H1 (cell line): ENCODE measurements around the gene AP2A2. TPM values are rescaled to one million over a fixed set of nuclear protein-coding genes. Genes with fewer than 3 reads are reported as not detected.
A peak's percentile ranks its signal among the peaks of the same experiment; 100 is the strongest.

ENCODE experiments used
- CTCF ChIA-PET: fragments of 300-600 bp; sonication (Branson Sonifier 250); formaldehyde crosslinking; loops from one replicate; lab custom pipeline; 2021; ENCODE audit not compliant: partially characterized antibody; lab: Charles Lee
- POLR2A ChIA-PET: fragments of 300-600 bp; sonication (Branson Sonifier 250); formaldehyde crosslinking; loops from one replicate; lab custom pipeline; 2021; ENCODE audit warnings: inconsistent platforms; ENCODE audit not compliant: partially characterized antibody; lab: Charles Lee
- DNase-seq, 2 experiments: peaks; one replicate each; pipeline versions ENCODE4 v3.0.0 to v3.0.0-alpha.2; 2010 to 2022; ENCODE audit warnings: low spot score in 2 of 2, low read depth in 1 of 2, mixed read lengths in 1 of 2
- FAIRE-seq: peaks from 2 replicates; lab custom pipeline; 2011; peaks lifted over from hg19 to GRCh38; lab: Jason Lieb, UNC
- H2AFZ ChIP-seq: 2 replicates; pipeline ENCODE4 v1.8.1; 2012; ENCODE audit warnings: low read length, inconsistent platforms
- H2AK5ac ChIP-seq: 2 replicates; pipeline ENCODE4 v1.6.1; 2013; ENCODE audit warnings: low read depth, low read length
- H2BK120ac ChIP-seq: replicated peaks from 2 replicates; pipeline ENCODE3; 2013; ENCODE audit warnings: low read depth, low read length, inconsistent platforms
- H2BK12ac ChIP-seq: 2 replicates; pipeline ENCODE4 v1.6.1; 2013; ENCODE audit warnings: low read depth, low read length
- H2BK15ac ChIP-seq: 2 replicates; pipeline ENCODE4 v1.6.1; 2013; ENCODE audit warnings: low read length
- H2BK20ac ChIP-seq: 2 replicates; pipeline ENCODE4 v1.6.1; 2013; ENCODE audit warnings: low read length
- H2BK5ac ChIP-seq: 2 replicates; pipeline ENCODE4 v1.6.1; 2013; ENCODE audit warnings: low read depth, low read length
- H3K14ac ChIP-seq: 2 replicates; pipeline ENCODE4 v1.6.1; 2013; ENCODE audit warnings: inconsistent platforms; ENCODE audit not compliant: insufficient read length
- H3K18ac ChIP-seq: 2 replicates; pipeline ENCODE4 v1.6.1; 2013; ENCODE audit warnings: low read length; ENCODE audit errors: extremely low read depth
- H3K23ac ChIP-seq: 2 replicates; pipeline ENCODE4 v1.6.1; 2013; ENCODE audit warnings: inconsistent platforms; ENCODE audit not compliant: insufficient read length
- H3K23me2 ChIP-seq: 2 replicates; pipeline ENCODE4 v1.6.1; 2013; ENCODE audit warnings: low read depth, low read length
- H3K27ac ChIP-seq: 2 replicates; pipeline ENCODE4 v1.6.1; 2011; ENCODE audit warnings: low read depth, low read length, inconsistent platforms
- H3K27me3 ChIP-seq, 4 experiments: replicated peaks in 1 of 4; 1 replicate in 1 of 4; 2 replicates in 3 of 4; pipeline versions ENCODE4 v1.6.1 to v1.8.1; 2011 to 2013; ENCODE audit warnings: low read length in 3 of 4, mild to moderate bottlenecking in 3 of 4, inconsistent platforms in 2 of 4, mixed read lengths in 2 of 4, moderate library complexity in 1 of 4; ENCODE audit not compliant: control insufficient read depth in 3 of 4, insufficient read depth in 3 of 4; ENCODE audit errors: extremely low read depth in 1 of 4
- H3K36me3 ChIP-seq, 4 experiments: 2 replicates each; pipeline versions ENCODE4 v1.6.1 to v1.8.1; 2011 to 2013; ENCODE audit warnings: mild to moderate bottlenecking in 4 of 4, low read length in 3 of 4, moderate library complexity in 2 of 4, control low read depth in 1 of 4, inconsistent platforms in 1 of 4; ENCODE audit not compliant: insufficient read depth in 4 of 4, control insufficient read depth in 2 of 4
- H3K4ac ChIP-seq: replicated peaks from 2 replicates; pipeline ENCODE3; 2013; ENCODE audit warnings: low read length, low read depth, mixed read lengths, inconsistent platforms; ENCODE audit not compliant: insufficient read length
- H3K4me1 ChIP-seq, 4 experiments: replicated peaks in 1 of 4; 1 replicate in 1 of 4; 2 replicates in 3 of 4; pipeline versions ENCODE4 v1.6.1 to v1.8.1; 2011 to 2013; ENCODE audit warnings: low read length in 3 of 4, inconsistent platforms in 2 of 4, mixed read lengths in 1 of 4; ENCODE audit not compliant: insufficient read depth in 4 of 4, control insufficient read depth in 3 of 4
- H3K4me2 ChIP-seq, 2 experiments: 2 replicates each; pipeline versions ENCODE4 v1.6.1 to v1.8.1; 2011 to 2013; ENCODE audit warnings: low read depth in 2 of 2, low read length in 2 of 2, control low read depth in 1 of 2, inconsistent platforms in 1 of 2, mild to moderate bottlenecking in 1 of 2; ENCODE audit not compliant: insufficient read depth in 1 of 2
- H3K4me3 ChIP-seq, 4 experiments: fragments of 200-600, 300-600 bp in 1 of 4; sonication (generic), shearing (Covaris generic), sonication (Bioruptor Twin) in 1 of 4; 2 replicates each; pipeline versions ENCODE4 v1.5.1 to v1.8.1; 2011 to 2016; ENCODE audit warnings: low read length in 4 of 4, low read depth in 3 of 4, control low read depth in 2 of 4, inconsistent platforms in 2 of 4, mild to moderate bottlenecking in 2 of 4, mixed read lengths in 1 of 4, moderate library complexity in 1 of 4; ENCODE audit not compliant: insufficient read depth in 2 of 4; ENCODE audit errors: extremely low read depth in 1 of 4
- H3K56ac ChIP-seq: replicated peaks from 2 replicates; pipeline ENCODE3; 2013; ENCODE audit warnings: low read depth, mild to moderate bottlenecking, mixed read lengths, low read length, inconsistent platforms; ENCODE audit not compliant: insufficient read length
- H3K79me1 ChIP-seq: 2 replicates; pipeline ENCODE4 v1.6.1; 2013; ENCODE audit warnings: low read depth, low read length, control low read depth
- H3K79me2 ChIP-seq, 2 experiments: 2 replicates each; pipeline versions ENCODE4 v1.6.1 to v1.8.1; 2012 to 2013; ENCODE audit warnings: low read length in 2 of 2, mild to moderate bottlenecking in 2 of 2, inconsistent platforms in 1 of 2; ENCODE audit not compliant: insufficient read depth in 2 of 2, control insufficient read depth in 1 of 2
- H3K9ac ChIP-seq, 4 experiments: replicated peaks in 1 of 4; 1 replicate in 1 of 4; 2 replicates in 3 of 4; pipeline versions ENCODE4 v1.6.1 to v1.8.1; 2011 to 2013; ENCODE audit warnings: low read depth in 3 of 4, low read length in 3 of 4, control low read depth in 2 of 4, mild to moderate bottlenecking in 2 of 4, moderate library complexity in 2 of 4, inconsistent platforms in 1 of 4; ENCODE audit errors: extremely low read depth in 1 of 4
- H3K9me3 ChIP-seq, 2 experiments: 2 replicates each; pipeline versions ENCODE4 v1.6.1 to v1.8.1; 2012 to 2013; ENCODE audit warnings: mild to moderate bottlenecking in 2 of 2, moderate library complexity in 2 of 2, control low read depth in 1 of 2, inconsistent platforms in 1 of 2, low read depth in 1 of 2, low read length in 1 of 2, mixed read lengths in 1 of 2; ENCODE audit not compliant: insufficient read depth in 2 of 2
- H4K20me1 ChIP-seq, 2 experiments: replicated peaks in 1 of 2; 2 replicates each; pipeline versions ENCODE3 to v1.8.1; 2011 to 2013; ENCODE audit warnings: inconsistent platforms in 2 of 2, low read length in 2 of 2, mild to moderate bottlenecking in 1 of 2; ENCODE audit not compliant: insufficient read depth in 2 of 2, control insufficient read depth in 1 of 2
- H4K5ac ChIP-seq: 2 replicates; pipeline ENCODE4 v1.6.1; 2013; ENCODE audit warnings: low read length, low read depth, mixed read lengths, inconsistent platforms; ENCODE audit not compliant: insufficient read length
- H4K8ac ChIP-seq: 2 replicates; pipeline ENCODE4 v1.8.0; 2013; ENCODE audit warnings: mild to moderate bottlenecking, moderate library complexity, low read length, inconsistent platforms; ENCODE audit not compliant: insufficient read depth; ENCODE audit errors: extremely low read depth
- H4K91ac ChIP-seq: replicated peaks from 2 replicates; pipeline ENCODE3; 2013; ENCODE audit warnings: low read length, mixed read lengths, inconsistent platforms; ENCODE audit not compliant: insufficient read length
- BACH1 ChIP-seq: IDR thresholded peaks from 2 replicates; pipeline ENCODE4 v1.6.1; 2012; ENCODE audit warnings: low read length, improper control_type of control experiment
- CHD2 ChIP-seq: IDR thresholded peaks from 2 replicates; pipeline ENCODE4 v1.6.1; 2012; ENCODE audit warnings: low read length, improper control_type of control experiment
- JUN ChIP-seq: IDR thresholded peaks from 2 replicates; pipeline ENCODE4 v1.6.1; 2011; ENCODE audit warnings: low read depth, mild to moderate bottlenecking, improper control_type of control experiment, low read length
- KDM4A ChIP-seq: IDR thresholded peaks from one replicate; pipeline ENCODE4 v1.7.1; 2012; ENCODE audit warnings: low read depth, mild to moderate bottlenecking, moderate library complexity, low read length, inconsistent platforms; ENCODE audit not compliant: severe bottlenecking
- NANOG ChIP-seq: IDR thresholded peaks from 2 replicates; pipeline ENCODE4 v1.6.1; 2011; ENCODE audit warnings: low read length, low read depth, mild to moderate bottlenecking, inconsistent platforms; ENCODE audit not compliant: insufficient read depth, poor library complexity, severe bottlenecking
- RBBP5 ChIP-seq: IDR thresholded peaks from 2 replicates; pipeline ENCODE4 v1.7.1; 2012; ENCODE audit warnings: low read depth, mild to moderate bottlenecking, inconsistent platforms, low read length, moderate library complexity, borderline replicate concordance
- SIN3A ChIP-seq, 2 experiments: IDR thresholded peaks in 1 of 2; conservative IDR thresholded peaks in 1 of 2; 2 replicates each; pipeline ENCODE4 v1.6.1; 2011 to 2012; ENCODE audit warnings: low read length in 2 of 2, improper control_type of control experiment in 1 of 2, low read depth in 1 of 2, mild to moderate bottlenecking in 1 of 2
- SIX5 ChIP-seq: IDR thresholded peaks from 2 replicates; pipeline ENCODE4 v1.6.1; 2011; ENCODE audit warnings: mild to moderate bottlenecking, low read depth, low read length
- TAF7 ChIP-seq: optimal IDR thresholded peaks from 2 replicates; pipeline ENCODE3; 2011; ENCODE audit warnings: low read depth, mild to moderate bottlenecking, inconsistent platforms, low read length, moderate library complexity, borderline replicate concordance
- TBP ChIP-seq: IDR thresholded peaks from 2 replicates; pipeline ENCODE4 v1.6.1; 2011; ENCODE audit warnings: low read depth, low read length, improper control_type of control experiment
- TCF12 ChIP-seq: IDR thresholded peaks from 2 replicates; pipeline ENCODE4 v1.6.1; 2011; ENCODE audit warnings: low read depth, mild to moderate bottlenecking, low read length
- YY1 ChIP-seq: IDR thresholded peaks from 2 replicates; pipeline ENCODE4 v1.6.1; 2011; ENCODE audit warnings: low read depth, mild to moderate bottlenecking, low read length
- ZNF274 ChIP-seq: IDR thresholded peaks from 2 replicates; pipeline ENCODE4 v1.7.0; 2012; ENCODE audit warnings: low read length, borderline replicate concordance; ENCODE audit errors: extremely low read depth
- WGBS, 2 experiments: shearing (Covaris generic) in 1 of 2; methylation state at CpG; one replicate each; pipeline versions ENCODE4 v1.1.6 to v1.1.7; 2013 to 2015; ENCODE audit warnings: low lambda C conversion rate in 2 of 2, mixed read lengths in 2 of 2, inconsistent platforms in 1 of 2, low coverage in 1 of 2, missing lambda C conversion rate in 1 of 2; ENCODE audit not compliant: insufficient replicate concordance in 2 of 2, insufficient coverage in 1 of 2, insufficient read length in 1 of 2; ENCODE audit errors: extremely low coverage in 1 of 2, missing lambda C conversion rate in 1 of 2; 5-methylcytosine and 5-hydroxymethylcytosine counted together
- polyA plus RNA-seq, 7 experiments: library from polyadenylated mRNA; depleted of rRNA in 3 of 7; stranded (reverse) in 5 of 7; unstranded in 2 of 7; fragments of >200 nt in 5 of 7; fragments of 200-250 nt in 2 of 7; gene quantifications; 1 replicate in 5 of 7; 2 replicates in 1 of 7; 4 replicates in 1 of 7; pipeline versions ENCODE4 v1.2.1 to v1.2.3, GENCODE V29; 2011 to 2013; ENCODE audit warnings: missing spikeins in 2 of 7, mixed read lengths in 2 of 7
- total RNA-seq: library from RNA; stranded (reverse); fragmentation: NEBNext Ultra II Directional; extraction: Animal tissue kit (Norgen Biotek cat#: 25700); gene quantifications from 2 replicates; pipeline ENCODE4 v1.2.1, GENCODE V29; 2021
- TF ChIP-seq, protein P1 (sequence below): IDR thresholded peaks from 2 replicates; pipeline ENCODE4 v1.6.1; 2012; ENCODE audit warnings: inconsistent platforms

Gene AP2A2
- total and polyA plus RNA-seq, 2 of the 8 experiments (the other 6 are each of a cell fraction or from before 2014, with no cell fraction given), result 50.0 to 65.0 TPM

DNA sequence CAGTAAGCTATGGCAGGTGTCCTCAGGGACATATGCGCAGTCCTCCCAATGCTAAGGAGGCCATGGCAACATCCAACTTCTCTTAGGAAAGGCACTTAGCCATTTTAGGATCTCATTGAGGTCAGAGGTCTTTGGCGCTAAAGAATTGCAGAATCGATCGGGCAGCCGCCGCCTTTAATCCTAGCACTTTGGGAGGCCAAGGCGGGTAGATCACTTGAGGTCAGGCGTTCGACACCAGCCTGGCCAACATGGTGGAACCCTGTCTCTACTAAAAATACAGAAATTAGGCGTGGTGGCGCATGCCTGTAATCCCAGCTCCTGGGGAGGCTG is 13.8 kb upstream of the AP2A2 start:
- H3K4me3 ChIP-seq, result peak overlapping the region in 3 of 4 experiments; percentile 52 to 89 (median 60); a peak in 5 of 8 replicates
- H4K5ac ChIP-seq, result peak overlapping the region; percentile 65
- no peak overlapping the region for H3K27ac ChIP-seq
- H4K8ac ChIP-seq, result peak overlapping the region; percentile 94
- no peak overlapping the region for H3K4ac ChIP-seq
- peaks cover 0 to 14% (median 6%) of the 10 kb centered on the region in 4 experiments; a peak in 6 of 7 replicates for H3K4me1 ChIP-seq
- ChIA-PET CTCF (interaction anchor here (0.9 to 1.6 kb wide), 6 partner anchors 11 to 139 kb away, joined by 3 to 7 read pairs (median 4); no protein-coding TSS in a partner anchor), POLR2A (interaction anchor here (0.6 to 1.8 kb wide), 9 partner anchors 10 to 123 kb away, joined by 3 to 7 read pairs (median 3); no protein-coding TSS in a partner anchor)
- peaks cover 22% of the 10 kb centered on the region for H3K79me1 ChIP-seq
- no peak overlapping the region for H3K56ac ChIP-seq
- 99% methylated on average over 11 of the region's 11 CpGs; no CpG with 5 or more reads in 1 of the 2 experiments for WGBS, 2 experiments
- peak overlapping the region; percentile 63 for H4K91ac ChIP-seq
- H3K79me2 ChIP-seq, result peaks cover 0 to 31% of the 10 kb centered on the region in 2 experiments; a peak in 3 of 4 replicates
- no peak overlapping the region for H3K14ac ChIP-seq
- H2AK5ac ChIP-seq, result no peak overlapping the region
- H2AFZ ChIP-seq, result no peak overlapping the region
- FAIRE-seq (no peak), DNase-seq (no peak)
- no peaks in the 10 kb centered on the region for H3K36me3 ChIP-seq
- H2BK120ac ChIP-seq, result no peak overlapping the region
- no peaks in the 10 kb centered on the region for H3K9me3 ChIP-seq
- no peak overlapping the region for H3K23ac ChIP-seq
- peaks cover 15% of the 10 kb centered on the region for H3K23me2 ChIP-seq
- H3K27me3 ChIP-seq, result no peaks in the 10 kb centered on the region
- 0 out of 2 replicates have a peak overlapping the region, but pooled peaks have one; percentile 72 for H2BK20ac ChIP-seq
- H4K20me1 ChIP-seq, result peaks cover 0 to 5% of the 10 kb centered on the region in 2 experiments
- H3K4me2 ChIP-seq, result peak overlapping the region; percentile 74 to 97; a peak in 3 of 4 replicates
- H3K9ac ChIP-seq, result no peak overlapping the region
- H2BK15ac ChIP-seq, result peak overlapping the region; percentile 50; the same call in 1 of the 2 replicates
- peak overlapping the region; percentile 40; the same call in 1 of the 2 replicates for H2BK12ac ChIP-seq
- peak overlapping the region; percentile 87; the same call in 1 of the 2 replicates for H2BK5ac ChIP-seq
- peak overlapping the region; percentile 93; the same call in 1 of the 2 replicates for H3K18ac ChIP-seq
- TF ChIP-seq CHD2 (no peak), KDM4A (no peak), JUN (no peak), YY1 (no peak), TAF7 (no peak), TCF12 (no peak), SIX5 (no peak), SIN3A (conservative IDR thresholded peaks at IDR 0.05 in 1 of 2, IDR thresholded peaks at IDR 0.05 in 1 of 2; ENCODE audit: low read depth in 1 of 2, low read length in 2 of 2) (no peak), BACH1 (no peak), ZNF274 (no peak), RBBP5 (no peak), NANOG (no peak), TBP (no peak)
- TF ChIP-seq, protein P1, sequence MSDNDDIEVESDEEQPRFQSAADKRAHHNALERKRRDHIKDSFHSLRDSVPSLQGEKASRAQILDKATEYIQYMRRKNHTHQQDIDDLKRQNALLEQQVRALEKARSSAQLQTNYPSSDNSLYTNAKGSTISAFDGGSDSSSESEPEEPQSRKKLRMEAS, result no peak
